ENCODE measurements around the gene PNPLA7. TPM values are rescaled to one million over a fixed set of nuclear protein-coding genes. Genes with fewer than 3 reads are reported as not detected.

Gene PNPLA7
- total RNA-seq, 1 donor from 2014 or later, result 3.9 TPM

DNA sequence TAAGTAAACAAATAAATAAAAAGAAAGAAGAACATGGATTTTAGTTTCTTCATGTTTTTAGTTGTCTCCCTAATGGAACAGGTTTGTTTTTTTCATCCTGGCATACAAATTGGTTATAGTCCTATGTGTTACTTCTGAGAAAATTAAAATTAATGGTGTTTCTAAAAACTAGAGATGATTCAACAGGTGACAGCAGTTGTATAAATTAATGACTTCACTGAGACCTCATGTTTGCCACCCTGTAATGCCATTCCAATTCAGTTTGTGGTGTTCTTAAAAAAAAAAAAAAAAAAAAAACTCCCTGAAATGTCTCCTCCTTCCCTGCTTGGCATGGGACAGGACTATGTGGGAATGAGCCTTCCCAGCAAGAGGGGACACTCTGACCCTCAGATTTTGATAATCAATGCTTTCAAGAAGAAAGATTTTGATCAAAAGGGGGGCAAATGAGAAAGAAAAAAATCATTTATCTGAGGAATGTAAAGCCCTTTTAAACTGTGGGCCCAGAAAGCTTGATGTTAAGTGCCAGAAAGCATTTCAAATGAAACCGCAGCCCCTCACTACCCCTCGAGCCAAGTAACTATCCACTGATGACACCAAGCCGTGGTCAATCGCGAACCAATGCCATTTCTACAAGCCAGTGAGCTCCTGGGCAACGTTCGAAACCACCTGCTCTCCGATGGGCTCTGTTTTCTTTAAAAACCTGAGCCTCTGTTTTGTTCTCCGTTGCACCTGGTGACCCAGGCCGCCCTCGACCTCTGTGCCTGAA is 128.2 kb downstream of the PNPLA7 start:
- Mint-ChIP-seq H3K4me1 (ENCODE audit: unreplicated experiment) (peaks cover 4% of the 10 kb centered on the region), H3K9me3 (ENCODE audit: unreplicated experiment) (no peaks in the 10 kb centered on the region), H3K27ac (ENCODE audit: unreplicated experiment) (no peak overlapping the region), H3K27me3 (ENCODE audit: unreplicated experiment) (peaks cover 13% of the 10 kb centered on the region), H3K36me3 (ENCODE audit: low read depth, unreplicated experiment) (no peaks in the 10 kb centered on the region), H3K4me3 (ENCODE audit: unreplicated experiment) (peak overlapping the region; percentile 92)
- no peak for DNase-seq (ENCODE audit: low spot score)
- TF ChIP-seq, protein P1, sequence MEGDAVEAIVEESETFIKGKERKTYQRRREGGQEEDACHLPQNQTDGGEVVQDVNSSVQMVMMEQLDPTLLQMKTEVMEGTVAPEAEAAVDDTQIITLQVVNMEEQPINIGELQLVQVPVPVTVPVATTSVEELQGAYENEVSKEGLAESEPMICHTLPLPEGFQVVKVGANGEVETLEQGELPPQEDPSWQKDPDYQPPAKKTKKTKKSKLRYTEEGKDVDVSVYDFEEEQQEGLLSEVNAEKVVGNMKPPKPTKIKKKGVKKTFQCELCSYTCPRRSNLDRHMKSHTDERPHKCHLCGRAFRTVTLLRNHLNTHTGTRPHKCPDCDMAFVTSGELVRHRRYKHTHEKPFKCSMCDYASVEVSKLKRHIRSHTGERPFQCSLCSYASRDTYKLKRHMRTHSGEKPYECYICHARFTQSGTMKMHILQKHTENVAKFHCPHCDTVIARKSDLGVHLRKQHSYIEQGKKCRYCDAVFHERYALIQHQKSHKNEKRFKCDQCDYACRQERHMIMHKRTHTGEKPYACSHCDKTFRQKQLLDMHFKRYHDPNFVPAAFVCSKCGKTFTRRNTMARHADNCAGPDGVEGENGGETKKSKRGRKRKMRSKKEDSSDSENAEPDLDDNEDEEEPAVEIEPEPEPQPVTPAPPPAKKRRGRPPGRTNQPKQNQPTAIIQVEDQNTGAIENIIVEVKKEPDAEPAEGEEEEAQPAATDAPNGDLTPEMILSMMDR (IDR thresholded peaks at IDR 0.05; ENCODE audit: unreplicated experiment), result no peak

DNA sequence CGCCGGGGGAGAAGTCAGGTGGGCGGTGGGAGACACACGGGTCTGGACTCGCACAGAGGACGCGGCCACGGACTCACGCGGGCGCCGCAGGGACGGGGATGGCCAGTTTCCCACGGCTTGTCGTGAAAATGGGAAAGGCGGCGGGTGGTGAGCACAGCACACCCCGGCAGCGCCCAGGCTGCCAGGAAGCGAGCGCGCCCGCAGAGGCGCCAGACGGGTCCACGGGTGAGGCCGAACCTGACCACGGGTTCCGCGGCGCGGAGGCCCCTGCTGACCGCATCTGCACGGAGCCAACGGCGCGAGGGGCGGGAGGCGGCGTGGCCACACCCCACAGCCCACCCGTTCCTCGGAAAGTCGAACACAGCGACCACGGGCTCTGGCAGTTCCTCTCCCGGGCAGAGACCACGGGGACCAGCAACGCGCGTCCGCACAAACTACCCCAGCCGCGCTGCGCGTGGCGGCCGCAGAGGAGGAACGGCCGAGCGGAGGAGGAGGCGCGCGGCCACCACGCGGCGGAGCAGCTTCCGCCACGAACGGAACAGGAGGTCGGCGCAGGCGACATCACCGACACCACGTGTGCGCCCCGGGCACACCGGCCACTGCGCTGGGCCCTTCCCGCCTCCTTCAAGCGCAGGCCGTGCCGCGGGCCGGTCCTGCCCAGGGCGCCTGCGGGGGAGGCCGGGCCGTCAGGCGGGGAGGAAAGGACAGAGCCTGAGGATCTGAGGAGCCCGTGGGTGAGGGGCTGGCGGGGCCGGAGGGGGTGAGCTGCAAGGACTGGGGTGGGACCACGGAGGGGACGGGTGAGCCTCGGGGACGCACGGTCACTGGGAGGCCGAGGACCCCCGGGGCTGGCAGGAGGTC is 132.8 kb downstream of the PNPLA7 start:
- no peaks in the 10 kb centered on the region for H3K9me3 Mint-ChIP-seq (ENCODE audit: unreplicated experiment)
- DNase-seq (ENCODE audit: low spot score), result no peak
- peaks cover 4% of the 10 kb centered on the region for H3K4me1 Mint-ChIP-seq (ENCODE audit: unreplicated experiment)
- H3K36me3 Mint-ChIP-seq (ENCODE audit: low read depth, unreplicated experiment), result peaks cover 5% of the 10 kb centered on the region
- peaks cover 3% of the 10 kb centered on the region for H3K27me3 Mint-ChIP-seq (ENCODE audit: unreplicated experiment)
- H3K27ac Mint-ChIP-seq (ENCODE audit: unreplicated experiment), result no peak overlapping the region
- no peak overlapping the region for H3K4me3 Mint-ChIP-seq (ENCODE audit: unreplicated experiment)
- TF ChIP-seq, protein P1 (IDR thresholded peaks at IDR 0.05; ENCODE audit: unreplicated experiment), result no peak

DNA sequence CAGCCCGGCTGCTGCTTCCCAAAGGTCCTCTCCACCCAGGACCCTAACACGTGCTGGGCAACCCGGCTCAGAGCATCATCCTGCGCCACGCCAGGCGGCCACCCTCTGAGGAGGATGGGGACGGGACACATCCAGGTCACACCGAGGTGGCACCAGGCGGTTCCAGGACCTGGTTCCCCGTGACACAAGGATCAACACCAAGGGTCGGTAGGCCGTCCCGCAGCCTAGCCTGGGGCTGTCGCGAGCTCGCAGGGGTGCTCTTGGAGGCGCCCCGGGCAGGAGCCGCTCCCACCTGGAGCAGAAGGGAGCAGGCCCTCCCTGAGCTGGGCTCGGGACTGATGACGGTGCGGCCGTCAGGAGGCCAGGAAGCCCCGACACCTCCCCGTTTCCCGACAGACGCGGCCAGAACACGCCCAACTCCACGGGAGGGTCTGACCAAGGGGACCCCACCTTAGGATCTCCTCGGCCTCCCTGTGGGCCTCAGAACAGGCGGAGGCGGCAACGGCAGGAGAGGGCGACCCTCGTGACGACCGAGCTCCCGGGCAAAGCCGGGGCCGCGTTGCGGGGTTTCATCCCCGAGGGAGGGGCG is 133.5 kb downstream of the PNPLA7 start:
- Mint-ChIP-seq H3K4me3 (ENCODE audit: unreplicated experiment) (no peak overlapping the region), H3K27me3 (ENCODE audit: unreplicated experiment) (no peaks in the 10 kb centered on the region), H3K36me3 (ENCODE audit: low read depth, unreplicated experiment) (peaks cover 5% of the 10 kb centered on the region), H3K9me3 (ENCODE audit: unreplicated experiment) (no peaks in the 10 kb centered on the region), H3K4me1 (ENCODE audit: unreplicated experiment) (no peaks in the 10 kb centered on the region), H3K27ac (ENCODE audit: unreplicated experiment) (no peak overlapping the region)
- TF ChIP-seq, protein P1 (IDR thresholded peaks at IDR 0.05; ENCODE audit: unreplicated experiment), result no peak
- DNase-seq (ENCODE audit: low spot score), result no peak

DNA sequence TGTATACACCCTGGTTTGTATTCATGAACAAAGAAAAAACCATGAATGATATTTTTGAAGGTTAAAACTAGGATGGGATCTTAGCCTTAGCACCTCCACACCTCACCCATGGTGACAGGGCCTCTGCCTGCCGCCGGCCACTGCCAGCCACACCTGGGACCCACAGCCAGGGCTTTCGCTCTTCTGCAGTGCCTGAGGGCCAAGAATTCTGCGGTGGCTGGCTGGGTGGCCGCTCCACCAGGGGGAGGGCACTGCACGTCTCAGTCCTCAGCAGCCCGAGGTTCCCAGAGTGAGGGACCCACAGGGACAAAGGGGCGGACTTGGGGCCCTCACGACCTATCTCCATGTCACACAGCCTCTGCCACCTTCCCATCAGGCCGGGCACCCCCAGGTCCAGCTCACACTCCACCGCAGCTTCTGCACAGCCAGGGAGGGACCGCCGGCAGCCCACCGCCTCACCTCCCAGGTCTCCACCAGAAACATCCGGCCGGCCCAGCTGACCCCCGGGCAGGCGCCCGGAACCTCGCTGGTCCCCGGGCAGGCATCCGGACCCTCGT is 134.1 kb downstream of the PNPLA7 start:
- no peak overlapping the region for H3K27ac Mint-ChIP-seq (ENCODE audit: unreplicated experiment)
- no peaks in the 10 kb centered on the region for H3K27me3 Mint-ChIP-seq (ENCODE audit: unreplicated experiment)
- peaks cover 5% of the 10 kb centered on the region for H3K36me3 Mint-ChIP-seq (ENCODE audit: low read depth, unreplicated experiment)
- no peak for DNase-seq (ENCODE audit: low spot score)
- TF ChIP-seq, protein P1 (IDR thresholded peaks at IDR 0.05; ENCODE audit: unreplicated experiment), result no peak
- H3K4me1 Mint-ChIP-seq (ENCODE audit: unreplicated experiment), result no peaks in the 10 kb centered on the region
- no peak overlapping the region for H3K4me3 Mint-ChIP-seq (ENCODE audit: unreplicated experiment)
- no peaks in the 10 kb centered on the region for H3K9me3 Mint-ChIP-seq (ENCODE audit: unreplicated experiment)
